ENCODE data around the gene SCUBE1.

SCUBE1 gene

GRCh38 chr22:43343262-43343669 lies at the start of gene SCUBE1:
SCUBE1 (minus strand) TSS chr22:43343372; CDS start chr22:43343261, 111 bp downstream.
- no peak for DNase-seq

DNA sequence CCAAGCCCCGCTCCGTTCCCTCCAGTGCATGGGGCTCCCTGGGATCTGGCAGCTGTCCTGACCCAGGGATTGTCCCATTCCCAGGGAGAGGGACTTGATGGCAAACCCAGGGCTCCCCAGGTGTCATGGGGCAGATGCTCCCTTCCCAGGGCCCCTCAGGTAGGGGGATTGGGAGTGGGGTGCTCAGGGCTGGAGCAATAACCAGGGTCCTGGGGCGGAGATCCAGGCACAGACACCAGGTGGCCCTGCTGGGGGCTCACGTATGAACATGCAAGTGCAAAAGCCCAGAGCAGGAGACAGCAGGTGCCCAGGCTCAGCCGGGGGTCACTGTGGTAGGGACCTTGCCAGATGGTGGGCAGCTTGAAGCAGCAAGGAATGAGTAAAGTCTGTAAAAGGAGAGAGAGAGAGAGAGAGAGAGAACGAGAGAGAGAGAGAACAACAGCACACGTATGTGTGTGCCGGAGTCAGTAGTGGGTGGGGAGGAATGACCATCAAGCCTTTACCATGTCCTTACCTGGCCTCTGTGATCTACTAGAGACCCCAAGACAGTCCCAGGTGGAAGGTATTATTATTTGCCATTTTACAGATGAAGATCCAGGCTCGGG lies 49.3 kb upstream of the SCUBE1 start:
- DNase-seq: no peak

DNA sequence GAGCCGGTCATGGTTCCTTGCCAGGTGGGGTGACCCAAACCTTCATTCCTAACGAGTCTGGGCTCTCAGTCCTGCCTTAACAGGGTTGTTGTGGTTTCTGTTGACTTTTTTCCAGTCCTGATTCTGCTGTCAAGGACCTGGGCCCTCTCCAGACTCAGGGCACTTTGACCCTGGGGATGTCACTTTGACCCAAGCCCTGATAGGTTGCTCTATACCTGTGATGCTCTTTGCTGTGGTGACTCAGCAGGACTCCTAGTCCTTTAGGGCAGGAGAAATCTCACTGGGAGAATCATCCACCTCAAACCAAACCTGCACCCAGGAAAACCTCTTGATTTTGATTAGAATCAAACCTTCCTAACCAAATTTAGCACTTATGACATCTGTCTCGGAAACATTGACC lies 48.1 kb upstream of the SCUBE1 start:
- no peak for DNase-seq

DNA sequence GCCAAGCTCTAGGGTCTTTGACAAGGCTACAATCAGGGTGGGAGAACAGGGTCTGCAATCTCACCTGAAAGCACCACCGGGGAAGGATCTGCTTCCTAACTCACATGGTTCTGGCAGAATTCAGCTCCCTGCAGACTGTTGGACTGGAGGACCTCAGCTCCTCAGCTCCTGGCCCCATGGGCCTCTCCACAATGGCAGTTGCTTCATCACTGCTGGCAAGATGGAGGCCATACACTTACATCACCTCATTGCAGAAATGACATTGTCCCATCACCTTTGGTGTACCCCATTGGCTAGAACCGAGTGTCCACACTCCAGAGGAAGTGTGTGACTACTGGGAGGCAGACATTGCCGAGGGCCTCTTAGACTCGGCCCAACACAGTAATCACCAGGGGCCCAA lies 47.7 kb upstream of the SCUBE1 start:
- DNase-seq: no peak

GRCh38 chr22:43390166-43390565 lies 47.0 kb upstream of the SCUBE1 start:
- no peak for DNase-seq

GRCh38 chr22:43389227-43389836 lies 46.2 kb upstream of the SCUBE1 start:
- no peak for DNase-seq

GRCh38 chr22:43388420-43388851 lies 45.3 kb upstream of the SCUBE1 start:
- DNase-seq: no peak

DNA sequence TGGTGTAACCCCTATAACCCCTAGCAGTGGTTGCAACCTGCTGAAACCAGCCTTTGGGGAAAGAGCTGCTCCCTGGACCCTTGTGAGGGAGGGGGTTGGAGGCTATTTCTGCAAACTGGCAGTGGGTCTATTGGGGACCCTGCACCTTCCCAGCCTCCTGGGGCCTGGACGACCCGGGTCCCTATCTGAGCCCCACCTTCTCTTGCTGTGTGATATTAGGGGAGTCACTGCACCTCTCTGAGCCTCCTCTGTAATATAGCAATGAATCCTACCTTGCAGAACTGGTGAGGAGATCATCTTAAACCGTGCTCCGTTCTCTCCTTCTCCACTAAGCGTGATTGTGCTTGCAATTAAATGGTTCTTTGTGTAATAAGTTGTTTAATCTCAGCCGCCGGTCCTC lies 44.6 kb upstream of the SCUBE1 start:
- DNase-seq: no peak

DNA sequence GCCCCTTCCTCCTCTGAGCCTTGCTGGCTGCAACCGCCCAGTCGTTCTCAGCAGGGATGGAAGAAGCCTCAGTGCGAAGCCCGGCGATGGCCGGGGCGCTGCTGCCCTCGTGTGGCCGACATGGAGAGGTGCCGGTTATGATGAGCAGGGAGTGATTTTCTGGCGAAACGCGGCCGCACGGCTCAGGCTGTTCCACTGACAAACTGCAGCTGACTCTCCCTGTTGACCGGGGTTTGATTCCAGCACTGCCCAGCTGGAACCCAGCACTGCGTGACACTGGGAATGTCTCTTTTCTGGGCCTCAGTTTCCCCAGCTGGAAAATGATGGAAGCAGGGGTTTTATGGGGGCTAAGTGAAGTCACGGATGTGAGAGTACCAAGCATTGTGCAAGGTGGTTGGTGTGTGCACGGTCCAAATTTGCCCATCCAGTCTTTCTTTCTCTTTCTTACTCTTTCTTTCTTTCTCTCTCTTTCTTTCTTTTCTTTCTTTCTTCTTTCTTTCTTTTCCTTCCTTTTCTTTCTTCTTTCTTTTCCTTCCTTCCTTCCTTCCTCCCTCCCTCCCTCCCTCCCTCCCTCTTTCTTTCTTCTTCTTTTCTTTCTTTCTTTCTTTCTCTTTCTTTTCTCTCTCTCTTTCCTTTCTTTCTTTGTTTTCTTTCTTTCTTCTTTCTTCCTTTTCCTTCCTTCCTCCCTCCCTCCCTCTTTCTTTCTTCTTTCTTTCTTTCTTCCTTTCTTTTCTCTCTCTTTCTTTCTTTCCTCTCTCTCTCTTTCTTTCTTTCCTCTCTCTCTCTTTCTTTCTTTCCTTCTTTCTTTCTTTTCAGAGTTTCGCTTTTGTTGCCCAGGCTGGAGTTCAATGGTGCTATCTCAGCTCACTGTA lies 42.8 kb upstream of the SCUBE1 start:
- no peak for DNase-seq

- no peak for DNase-seq
These were observed 41.7 kb upstream of the SCUBE1 start for GRCh38 chr22:43384863-43385262.

- DNase-seq: no peak
These were observed 38.5 kb upstream of the SCUBE1 start for GRCh38 chr22:43381693-43382092.

- no peak for DNase-seq
These were observed 34.9 kb upstream of the SCUBE1 start for GRCh38 chr22:43377896-43378704.

DNA sequence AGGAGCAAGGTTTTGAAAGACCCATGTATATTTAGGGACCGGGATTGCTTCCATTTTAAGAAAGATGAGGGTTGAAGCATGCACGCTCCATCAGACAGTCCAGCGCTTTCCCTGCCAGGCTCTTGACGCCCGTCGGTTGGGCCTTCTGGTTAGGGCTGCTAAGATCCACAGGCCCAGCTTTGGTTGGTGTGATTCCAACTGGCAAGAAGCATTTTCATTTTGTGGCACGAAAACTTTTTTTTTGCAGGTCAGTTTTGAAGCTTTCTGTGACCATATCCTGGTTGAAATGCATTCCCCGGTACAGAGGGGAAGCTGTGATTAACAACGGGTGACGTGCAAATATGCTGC lies 34.4 kb upstream of the SCUBE1 start:
- DNase-seq: no peak

GRCh38 chr22:43376765-43377547 lies 33.8 kb upstream of the SCUBE1 start:
- no peak for DNase-seq

DNA sequence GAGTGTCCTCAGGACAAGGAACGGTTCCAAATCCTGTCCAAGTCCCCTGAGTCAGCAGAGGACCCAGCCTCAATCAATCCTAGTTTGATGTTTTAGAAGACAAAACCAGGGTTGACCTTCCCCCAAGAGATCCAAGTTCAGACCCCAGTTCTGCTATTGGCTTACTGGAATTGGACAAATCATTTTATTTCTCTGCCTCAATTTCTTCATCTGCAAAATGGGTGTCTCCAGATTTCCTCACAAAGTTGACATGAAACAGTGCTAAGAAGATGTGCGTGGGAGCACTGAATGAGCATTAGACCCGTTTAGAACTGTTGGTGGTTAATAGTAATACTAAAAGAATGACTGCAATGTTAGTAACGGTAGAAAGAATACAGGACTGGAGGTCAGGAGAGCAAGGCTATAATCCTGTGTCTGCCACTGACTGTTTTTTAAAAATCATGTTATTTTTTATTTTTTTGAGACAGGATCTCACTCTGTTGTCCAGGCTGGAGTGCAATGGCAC lies 32.8 kb upstream of the SCUBE1 start:
- DNase-seq: no peak

- DNase-seq: no peak
These were observed 26.9 kb upstream of the SCUBE1 start for GRCh38 chr22:43370036-43370435.

- DNase-seq: no peak
These were observed 22.7 kb upstream of the SCUBE1 start for GRCh38 chr22:43365715-43366440.

DNA sequence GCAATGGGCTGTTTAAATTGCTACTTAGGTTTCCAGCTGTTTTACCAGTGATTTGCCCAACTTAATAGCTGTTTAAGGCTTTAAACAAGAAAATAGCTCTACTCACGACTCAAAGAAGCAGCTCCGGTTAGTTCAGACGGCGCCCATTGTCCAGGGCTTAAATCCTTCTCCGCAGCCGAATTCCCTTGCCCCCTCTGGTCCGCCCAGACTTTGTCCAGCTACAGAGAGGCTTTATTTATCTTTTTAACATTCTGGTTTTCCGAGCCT lies 20.9 kb upstream of the SCUBE1 start:
- DNase-seq: no peak

DNA sequence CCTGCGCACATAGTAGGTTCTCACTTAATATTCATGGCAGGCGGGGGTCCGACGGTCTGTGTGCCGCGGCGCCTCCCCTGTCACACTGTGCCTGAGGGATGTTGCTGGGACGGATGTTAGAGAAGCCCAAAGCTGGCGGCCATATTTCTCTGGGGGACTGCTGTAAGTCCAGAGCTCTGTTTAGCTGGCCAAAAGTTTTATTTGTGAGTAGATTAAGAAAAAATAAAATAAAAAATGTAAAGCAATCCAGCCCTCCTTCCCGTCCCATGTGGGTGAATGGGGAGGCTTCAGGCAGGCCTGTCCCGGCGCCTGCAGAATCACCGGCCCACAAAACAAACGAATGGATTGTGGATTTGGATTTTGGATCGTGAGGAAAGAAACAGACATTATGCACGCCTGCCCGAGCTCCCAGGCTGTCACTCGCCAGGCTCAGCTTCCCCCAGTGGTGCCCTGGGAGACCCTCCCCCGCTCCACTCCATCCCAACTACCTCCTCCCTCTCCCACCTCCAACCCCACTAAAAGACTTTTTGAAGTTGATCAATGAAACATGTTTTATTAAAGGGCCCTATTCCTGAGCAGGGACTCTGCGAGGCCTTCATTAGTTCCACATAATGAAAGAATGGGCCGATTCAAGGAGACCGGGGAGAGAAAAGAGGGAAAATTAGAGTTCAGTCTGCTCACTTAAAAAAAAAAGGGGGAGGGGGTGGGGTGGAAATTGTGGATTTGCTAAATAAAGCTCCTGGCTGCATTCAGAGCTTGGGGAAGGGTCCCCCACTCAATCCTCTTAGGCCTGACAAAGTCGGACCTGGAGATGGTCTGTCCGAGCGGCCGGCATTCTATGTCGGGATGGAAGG lies 20.4 kb upstream of the SCUBE1 start:
- DNase-seq: no peak

- DNase-seq: no peak
These were observed 17.4 kb upstream of the SCUBE1 start for GRCh38 chr22:43360576-43360975.

- DNase-seq: no peak
These were observed 13.7 kb upstream of the SCUBE1 start for GRCh38 chr22:43356881-43357280.
